GM12878 (cell line): Measurements from ENCODE around the gene CRY1. TPM values are rescaled to one million over a fixed set of nuclear protein-coding genes. Genes with fewer than 3 reads are reported as not detected.

Source experiments
- ATAC-seq: fragments of 200-7000 bp; cut with Tn5 transposase; 3 replicates; pipeline ENCODE4 v1.9.1; 2020; ENCODE audit warnings: mild to moderate bottlenecking, moderate library complexity
- BruUV-seq: library from RNA; stranded (reverse); fragments of 400-500 nt; replicated peaks from 2 replicates; lab custom pipeline; 2021; lab: Mats Ljungman, UMichigan
- CTCF ChIA-PET: fragments of 300-600 bp; sonication (Branson Sonifier 250); formaldehyde crosslinking; extraction: SDS; loops from one replicate; lab custom pipeline; 2021; ENCODE audit warnings: inconsistent platforms; lab: Yijun Ruan, JAX
- POLR2A ChIA-PET: fragments of 350-600 bp; formaldehyde crosslinking; extraction: SDS; loops from one replicate; lab custom pipeline; 2021; ENCODE audit warnings: inconsistent platforms; lab: Charles Lee
- RAD21 ChIA-PET: fragments of 300-600 bp; sonication (Branson Sonifier 250); formaldehyde crosslinking; loops from one replicate; lab custom pipeline; 2023; ENCODE audit warnings: antibody characterized with exemption; ENCODE audit not compliant: unreplicated experiment; lab: Charles Lee
- SMC1A ChIA-PET: fragments of 300-600 bp; sonication (Branson Sonifier 250); formaldehyde crosslinking; loops from one replicate; lab custom pipeline; 2023; ENCODE audit not compliant: unreplicated experiment, uncharacterized antibody; lab: Charles Lee
- DNase-seq: peaks from one replicate; pipeline ENCODE4 v3.0.0-alpha.2; 2011; ENCODE audit warnings: low read depth, low spot score
- FAIRE-seq: peaks from 3 replicates; lab custom pipeline; 2011; peaks lifted over from hg19 to GRCh38; lab: Jason Lieb, UNC
- H2AFZ ChIP-seq: 2 replicates; pipeline ENCODE4 v1.6.0; 2011; ENCODE audit warnings: low read depth, low read length, control low read depth; ENCODE audit not compliant: control insufficient read depth
- H3K27ac ChIP-seq: 2 replicates; pipeline ENCODE4 v1.5.1; 2011; ENCODE audit warnings: control low read depth; ENCODE audit not compliant: control insufficient read depth, insufficient read depth
- H3K27me3 ChIP-seq, 2 experiments: replicated peaks in 1 of 2; 2 replicates each; pipeline versions ENCODE4 v1.6.0 to v1.6.1; 2011; ENCODE audit warnings: low read length in 1 of 2; ENCODE audit not compliant: control insufficient read depth in 2 of 2, insufficient read depth in 2 of 2
- H3K36me3 ChIP-seq, 2 experiments: 2 replicates each; pipeline ENCODE4 v1.5.1; 2011; ENCODE audit warnings: low read length in 1 of 2; ENCODE audit not compliant: control insufficient read depth in 2 of 2, insufficient read depth in 2 of 2
- H3K4me1 ChIP-seq: 2 replicates; pipeline ENCODE4 v1.6.1; 2011; ENCODE audit warnings: mild to moderate bottlenecking, low read length, moderate library complexity, mixed read lengths; ENCODE audit not compliant: control insufficient read depth, insufficient read depth
- H3K4me2 ChIP-seq: 2 replicates; pipeline ENCODE4 v1.6.0; 2011; ENCODE audit warnings: control low read depth; ENCODE audit not compliant: control insufficient read depth, insufficient read depth
- H3K4me3 ChIP-seq: fragments of 200-600 bp; sonication (generic); 2 replicates; pipeline ENCODE4 v1.5.1; 2016
- H3K79me2 ChIP-seq: 2 replicates; pipeline ENCODE4 v1.6.0; 2011; ENCODE audit warnings: low read length; ENCODE audit not compliant: control insufficient read depth, insufficient read depth
- H3K9ac ChIP-seq: 2 replicates; pipeline ENCODE4 v1.8.0; 2011; ENCODE audit warnings: low read length, control low read depth, mixed read lengths; ENCODE audit not compliant: control insufficient read depth, insufficient read depth
- H3K9me3 ChIP-seq: replicated peaks from 3 replicates; pipeline ENCODE4 v1.5.1; 2011; ENCODE audit warnings: mild to moderate bottlenecking, low read length; ENCODE audit not compliant: control insufficient read depth, insufficient read depth
- H4K20me1 ChIP-seq: 2 replicates; pipeline ENCODE4 v1.6.0; 2011; ENCODE audit not compliant: control insufficient read depth, insufficient read depth
- BCL3 ChIP-seq: IDR thresholded peaks from 2 replicates; pipeline ENCODE4 v1.6.1; 2011; ENCODE audit warnings: borderline replicate concordance, low read depth, mild to moderate bottlenecking, moderate library complexity, low read length; ENCODE audit not compliant: insufficient read depth, poor library complexity, severe bottlenecking
- CBFB ChIP-seq: IDR thresholded peaks from 2 replicates; pipeline ENCODE4 v1.6.1; 2016; ENCODE audit warnings: antibody characterized with exemption, low read depth
- CEBPB ChIP-seq, 2 experiments: fragments of 150-350 bp in 1 of 2; IDR thresholded peaks; 2 replicates each; pipeline ENCODE4 v1.6.1; 2012 to 2014; ENCODE audit warnings: low read depth in 2 of 2, low read length in 2 of 2, borderline replicate concordance in 1 of 2, inconsistent platforms in 1 of 2
- CTCF ChIP-seq, 3 experiments: IDR thresholded peaks in 2 of 3; conservative IDR thresholded peaks in 1 of 3; 2 replicates each; pipeline ENCODE4 v1.5.1; 2011; ENCODE audit warnings: low read depth in 3 of 3, low read length in 3 of 3, mild to moderate bottlenecking in 3 of 3, control low read depth in 2 of 3, moderate library complexity in 2 of 3, inconsistent platforms in 1 of 3, mixed read lengths in 1 of 3; ENCODE audit not compliant: control insufficient read depth in 2 of 3, insufficient read depth in 1 of 3; ENCODE audit errors: extremely low read depth in 1 of 3
- E2F8 ChIP-seq: fragments of 450-650 bp; IDR thresholded peaks from 2 replicates; pipeline ENCODE4 v1.6.1; 2018; ENCODE audit warnings: mild to moderate bottlenecking, low read depth, moderate library complexity; ENCODE audit not compliant: partially characterized antibody
- FOXK2 ChIP-seq: fragments of 450-650 bp; IDR thresholded peaks from 2 replicates; pipeline ENCODE4 v1.6.1; 2017; ENCODE audit warnings: mild to moderate bottlenecking, moderate library complexity
- FOXM1 ChIP-seq: IDR thresholded peaks from 2 replicates; pipeline ENCODE4 v1.6.1; 2012; ENCODE audit warnings: low read depth, mild to moderate bottlenecking, inconsistent platforms, low read length, moderate library complexity
- JUND ChIP-seq: IDR thresholded peaks from 2 replicates; pipeline ENCODE4 v1.6.1; 2012; ENCODE audit warnings: low read depth, mild to moderate bottlenecking, low read length, improper control_type of control experiment, moderate library complexity
- NFIC ChIP-seq: IDR thresholded peaks from 2 replicates; pipeline ENCODE4 v1.6.1; 2012; ENCODE audit warnings: low read depth, mild to moderate bottlenecking, inconsistent platforms, low read length, moderate library complexity
- NKRF ChIP-seq: fragments of 450-650 bp; conservative IDR thresholded peaks from 2 replicates; pipeline ENCODE4 v1.6.1; 2017; ENCODE audit warnings: mild to moderate bottlenecking, moderate library complexity
- RAD21 ChIP-seq: IDR thresholded peaks from 2 replicates; pipeline ENCODE4 v1.6.1; 2011; ENCODE audit warnings: mild to moderate bottlenecking, low read depth, low read length, moderate library complexity; ENCODE audit not compliant: insufficient read depth
- SMC3 ChIP-seq: IDR thresholded peaks from 2 replicates; pipeline ENCODE4 v1.6.1; 2011; ENCODE audit warnings: low read length, improper control_type of control experiment, borderline replicate concordance
- ZNF622 ChIP-seq: fragments of 450-650 bp; IDR thresholded peaks from 2 replicates; pipeline ENCODE4 v1.6.1; 2017; ENCODE audit warnings: mild to moderate bottlenecking, inconsistent platforms
- WGBS: methylation state at CpG from one replicate; pipeline ENCODE4 v1.1.6; 2016; ENCODE audit warnings: low lambda C conversion rate; ENCODE audit not compliant: insufficient replicate concordance, insufficient coverage; ENCODE audit errors: missing lambda C conversion rate; 5-methylcytosine and 5-hydroxymethylcytosine counted together
- in situ Hi-C: fragments of 300-500 bp; cut with MboI; formaldehyde crosslinking; loops from 9 replicates; pipeline ENCODE4 v1.14.3; 2018; ENCODE audit warnings: mixed read lengths
- intact Hi-C: fragments of 100-400 bp; cut with micrococcal nuclease; formaldehyde crosslinking; loops from one replicate; pipeline ENCODE4 v1.14.2; 2022; ENCODE audit not compliant: unreplicated experiment
- polyA plus RNA-seq, 11 experiments: library from polyadenylated mRNA; depleted of rRNA in 4 of 11; unstranded in 6 of 11; stranded (reverse) in 5 of 11; fragments of >200 nt; fragmentation: Nextera tagmentation in 4 of 11; fragmentation: Illumina TruSeq in 1 of 11; extraction: Ambion mirVana in 4 of 11; extraction: Trizol in 1 of 11; gene quantifications; 1 replicate in 1 of 11; 2 replicates in 10 of 11; pipeline versions ENCODE4 v1.2.1 to v1.2.3, GENCODE V29; 2011 to 2016; ENCODE audit warnings: inconsistent platforms in 2 of 11, missing spikeins in 2 of 11, low read depth in 1 of 11
- total RNA-seq, 4 experiments: library from RNA; depleted of rRNA in 3 of 4; stranded (reverse); fragments of >200 nt in 3 of 4; fragmentation: Illumina TruSeq in 1 of 4; extraction: Trizol in 1 of 4; gene quantifications; 2 replicates each; pipeline versions ENCODE4 v1.2.1 to v1.2.3, GENCODE V29; 2013 to 2021

The CRY1 gene
- total and polyA plus RNA-seq, 10 of the 15 experiments (the other 5 are each of a cell fraction or from before 2014, with no cell fraction given), result 1.6 to 10.9 (median 5.4) TPM

- intact Hi-C loops, result no loop called here
- no peaks in the 10 kb centered on the region for H3K4me1 ChIP-seq
- no TSS peak for BruUV-seq
- ATAC-seq (no peak), DNase-seq (no peak), FAIRE-seq (no peak)
- no peaks in the 10 kb centered on the region for H4K20me1 ChIP-seq
- no peak overlapping the region for H3K4me3 ChIP-seq
- no peak overlapping the region for H3K27ac ChIP-seq
- no peaks in the 10 kb centered on the region for H3K79me2 ChIP-seq
- no peak overlapping the region for H2AFZ ChIP-seq
- ChIA-PET CTCF (interaction anchor here (0.6 to 9.8 kb wide), 31 partner anchors 8 to 540 kb away, joined by 3 to 219 read pairs (median 4); no protein-coding TSS in a partner anchor), POLR2A (interaction anchor here (0.5 kb wide), 1 partner anchor 337 kb away, joined by 3 read pairs; no protein-coding TSS in a partner anchor), SMC1A (interaction anchor here (0.6 to 7.5 kb wide), 13 partner anchors 10 to 544 kb away, joined by 3 to 94 read pairs (median 4); no protein-coding TSS in a partner anchor), RAD21 (interaction anchor here (1.2 to 5.0 kb wide), 9 partner anchors 20 to 481 kb away, joined by 3 to 71 read pairs (median 4); no protein-coding TSS in a partner anchor)
- in situ Hi-C loops, result loop anchor here (5.0 to 25.0 kb wide), 2 partner anchors 481 to 1281 kb away; no protein-coding TSS in a partner anchor
- H3K36me3 ChIP-seq, result no peaks in the 10 kb centered on the region
- no peaks in the 10 kb centered on the region for H3K9me3 ChIP-seq
- no peak overlapping the region for H3K9ac ChIP-seq
- WGBS, result 17% methylated on average over 6 of the region's 6 CpGs
- no peaks in the 10 kb centered on the region; a peak in 1 of 4 replicates for H3K27me3 ChIP-seq
- no peak overlapping the region for H3K4me2 ChIP-seq
- TF ChIP-seq CTCF (IDR thresholded peaks at IDR 0.05 in 2 of 3, conservative IDR thresholded peaks at IDR 0.05 in 1 of 3; ENCODE audit: control insufficient read depth in 2 of 3, extremely low read depth in 1 of 3, insufficient read depth in 1 of 3, low read depth in 3 of 3, low read length in 3 of 3) (no peak), CEBPB (IDR thresholded peaks at IDR 0.05; ENCODE audit: borderline replicate concordance in 1 of 2, low read depth in 2 of 2, low read length in 2 of 2) (no peak), FOXM1 (no peak), E2F8 (no peak), BCL3 (no peak), JUND (no peak), CBFB (no peak), ZNF622 (no peak), SMC3 (no peak), NKRF (no peak), FOXK2 (no peak), RAD21 (no peak), NFIC (no peak)
Measured at GRCh38 chr12:107130830-107131611, 37.7 kb upstream of the CRY1 start.
